CD4-positive, alpha-beta T cell treated with Interleukin-17A for 1 hour (primary cell): Measurements from ENCODE around the gene VASP.

Source experiments
- DNase-seq: peaks from one replicate; pipeline ENCODE4 v3.0.0-alpha.2; 2020

Gene VASP

GRCh38 chr19:45506989-45507871 lies at the start of gene VASP:
VASP (plus strand) TSS chr19:45507479; CDS start chr19:45507772, 293 bp downstream.
- DNase-seq: peak; percentile 93

GRCh38 chr19:45457776-45458175 lies 49.5 kb upstream of the VASP start:
- no peak for DNase-seq

GRCh38 chr19:45460807-45461347 lies 46.4 kb upstream of the VASP start:
- no peak for DNase-seq

- no peak for DNase-seq
Observed at GRCh38 chr19:45462174-45462573, 45.1 kb upstream of the VASP start.

GRCh38 chr19:45463241-45463640 lies 44.0 kb upstream of the VASP start:
- no peak for DNase-seq

- no peak for DNase-seq
Observed at GRCh38 chr19:45464274-45464673, 43.0 kb upstream of the VASP start.

GRCh38 chr19:45464852-45465441 lies 42.3 kb upstream of the VASP start:
- DNase-seq: no peak

- no peak for DNase-seq
Observed at GRCh38 chr19:45467115-45467455, 40.2 kb upstream of the VASP start.

- peak; percentile 97 for DNase-seq
Observed at GRCh38 chr19:45467456-45468158, 39.7 kb upstream of the VASP start, which contains the start of gene FOSB. FOSB (plus strand) TSS chr19:45467996; CDS start chr19:45468587, 591 bp downstream.

- no peak for DNase-seq
Observed at GRCh38 chr19:45468159-45468651, 39.1 kb upstream of the VASP start.

- DNase-seq: no peak
Observed at GRCh38 chr19:45468803-45469131, 38.5 kb upstream of the VASP start.

GRCh38 chr19:45469132-45469944 lies 37.9 kb upstream of the VASP start:
- peak; percentile 88 for DNase-seq

GRCh38 chr19:45469945-45470761 lies 37.1 kb upstream of the VASP start:
- DNase-seq: peak; percentile 81

- no peak for DNase-seq
Observed at GRCh38 chr19:45470762-45471081, 36.6 kb upstream of the VASP start.

- peak; percentile 66 for DNase-seq
Observed at GRCh38 chr19:45471111-45471930, 36.0 kb upstream of the VASP start.

GRCh38 chr19:45471931-45472562 lies 35.2 kb upstream of the VASP start:
- DNase-seq: peak; percentile 65

- peak; percentile 76 for DNase-seq
Observed at GRCh38 chr19:45472563-45473366, 34.5 kb upstream of the VASP start.

GRCh38 chr19:45473367-45473681 lies 34.0 kb upstream of the VASP start:
- DNase-seq: peak; percentile 70
